Measurements from ENCODE around the gene VPS45.

VPS45 gene

GRCh38 chr1:150073516-150073915, 5.9 kb downstream of the VPS45 start:
- no peak for DNase-seq

GRCh38 chr1:150076066-150076465, 8.5 kb downstream of the VPS45 start:
- no peak for DNase-seq

GRCh38 chr1:150076985-150077384, 9.4 kb downstream of the VPS45 start:
- DNase-seq, result no peak

DNA sequence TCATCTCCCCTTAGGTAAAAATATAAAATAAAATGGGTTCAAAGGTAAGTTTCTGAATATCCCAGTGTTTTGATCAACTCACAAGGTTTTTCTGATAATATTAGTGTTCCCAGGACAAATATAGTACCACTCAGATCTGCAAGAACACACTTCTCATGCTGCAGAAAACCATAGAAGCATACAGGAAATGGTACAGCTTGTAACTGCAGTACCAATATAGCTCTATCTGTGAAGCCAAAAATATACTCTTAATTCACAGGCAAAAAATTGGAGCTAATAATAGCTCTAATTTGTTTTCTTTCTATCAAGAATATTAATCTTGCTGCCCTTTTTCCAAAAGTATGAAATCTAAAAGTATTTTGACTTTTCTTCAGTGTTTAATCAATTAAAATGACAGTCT, 13.2 kb downstream of the VPS45 start:
- no peak for DNase-seq

DNA sequence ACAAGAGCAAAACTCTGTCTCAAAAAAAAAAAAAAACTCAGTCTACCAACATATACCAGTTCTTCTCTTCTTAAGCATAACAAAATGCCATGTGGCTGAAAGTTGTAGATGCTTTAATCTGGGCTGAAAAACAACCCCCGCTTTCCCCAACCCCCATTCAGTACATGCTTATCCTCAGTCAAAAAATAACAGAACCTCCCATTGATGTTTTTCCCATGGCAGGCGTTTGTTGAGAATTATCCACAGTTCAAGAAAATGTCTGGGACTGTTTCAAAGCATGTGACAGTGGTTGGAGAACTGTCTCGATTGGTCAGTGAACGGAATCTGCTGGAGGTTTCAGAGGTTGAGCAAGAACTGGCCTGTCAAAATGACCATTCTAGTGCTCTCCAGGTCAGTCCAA, 14.9 kb downstream of the VPS45 start:
- no peak for DNase-seq

GRCh38 chr1:150083907-150084306, 16.3 kb downstream of the VPS45 start:
- no peak for DNase-seq

- no peak for DNase-seq
Observed at GRCh38 chr1:150085406-150085805, 17.8 kb downstream of the VPS45 start.

DNA sequence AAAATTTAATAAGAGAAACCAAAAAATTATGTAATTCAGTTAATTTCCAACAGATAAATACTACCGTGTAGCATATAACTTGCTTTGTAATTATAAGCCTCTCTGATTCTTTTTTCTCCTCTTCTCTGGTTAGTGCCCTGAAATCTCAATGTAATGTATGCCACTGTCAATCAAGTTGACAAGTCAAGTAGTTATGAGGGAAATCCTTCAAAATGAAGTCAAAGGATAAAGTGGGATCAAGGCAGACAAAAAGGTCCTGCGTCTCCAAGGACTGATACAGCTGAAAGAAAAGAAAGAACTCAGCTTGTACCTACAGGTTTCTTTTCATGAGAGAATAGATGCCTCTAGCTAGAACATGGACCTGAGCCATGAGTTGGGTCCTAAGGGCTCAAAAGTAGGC, 19.8 kb downstream of the VPS45 start:
- DNase-seq, result no peak

DNA sequence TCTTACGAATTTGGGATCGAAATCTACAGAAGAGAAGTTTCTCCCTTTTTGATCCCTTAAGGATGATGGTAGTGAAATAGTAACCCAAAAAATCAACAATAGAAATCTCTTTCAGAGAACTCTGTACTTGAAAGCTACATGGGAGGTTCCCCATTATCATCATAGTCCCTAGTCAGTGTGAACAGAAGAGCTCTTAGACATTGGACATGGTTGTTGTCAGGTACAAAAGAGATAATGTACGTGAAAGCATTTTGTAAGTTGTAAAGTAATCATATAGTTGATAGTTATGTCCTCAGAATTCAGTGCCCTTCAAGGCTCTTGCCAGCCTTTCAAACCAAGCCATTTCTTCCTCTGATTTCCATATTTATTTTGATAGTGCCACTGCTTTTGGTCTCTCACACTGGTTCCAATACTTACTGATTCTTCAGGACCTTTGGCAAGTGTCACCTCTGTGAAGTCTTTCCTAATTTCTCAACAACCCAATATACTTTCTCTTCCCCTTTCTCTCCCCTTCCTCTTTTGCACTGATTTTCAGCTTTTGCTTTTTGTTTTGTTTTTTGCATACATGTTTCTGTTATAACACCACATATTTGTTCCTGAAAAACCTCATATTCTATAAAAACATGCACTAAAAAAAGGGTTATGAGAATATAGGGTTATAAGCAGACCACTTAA, 22.4 kb downstream of the VPS45 start:
- DNase-seq, result no peak

DNA sequence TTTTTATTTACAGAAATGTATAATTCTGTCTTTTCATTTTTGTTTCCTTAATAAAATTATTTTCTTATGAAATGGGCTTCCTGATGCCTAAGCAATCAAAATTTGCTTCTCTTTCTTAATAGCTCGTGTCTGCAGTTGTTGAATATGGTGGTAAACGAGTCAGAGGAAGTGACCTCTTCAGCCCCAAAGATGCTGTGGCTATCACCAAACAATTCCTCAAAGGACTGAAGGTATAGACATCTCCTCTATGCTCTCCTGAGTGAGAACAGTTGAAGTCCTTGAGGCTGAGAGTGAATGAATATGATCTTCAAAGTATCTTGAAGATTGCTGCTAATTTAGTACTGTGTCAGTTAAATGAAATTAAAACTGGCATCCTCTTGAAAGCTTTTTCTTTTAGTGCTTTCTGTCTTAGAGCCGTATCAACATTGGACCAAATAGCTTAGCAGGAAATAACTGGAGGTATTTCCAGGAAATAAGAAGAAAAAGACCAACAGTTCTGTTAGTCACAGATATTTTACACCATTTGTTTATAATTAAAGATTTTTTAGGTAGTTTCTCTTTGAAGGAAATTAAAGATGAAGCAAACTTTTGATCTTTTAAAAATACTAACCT, 24.7 kb downstream of the VPS45 start:
- no peak for DNase-seq

DNA sequence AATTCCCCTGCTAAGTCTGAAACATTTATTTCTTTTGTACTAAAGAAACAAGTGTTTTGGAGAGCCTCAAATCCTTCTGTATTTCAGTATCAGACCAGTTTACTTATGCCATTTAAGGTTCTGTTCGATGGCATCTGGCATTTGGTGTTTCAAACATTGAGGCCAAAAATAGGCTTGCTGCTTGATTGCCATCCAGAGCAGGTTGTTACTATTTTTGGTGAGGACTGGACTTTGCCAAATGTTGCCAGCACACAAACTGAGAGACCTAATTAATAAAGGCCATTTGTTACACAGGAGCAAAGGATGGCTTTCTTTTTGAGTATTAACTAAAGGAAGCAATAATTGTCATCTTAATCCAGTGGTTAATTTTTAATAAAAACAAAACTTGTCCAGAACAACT, 26.2 kb downstream of the VPS45 start:
- no peak for DNase-seq

GRCh38 chr1:150094734-150095265, 27.2 kb downstream of the VPS45 start:
- DNase-seq, result no peak

DNA sequence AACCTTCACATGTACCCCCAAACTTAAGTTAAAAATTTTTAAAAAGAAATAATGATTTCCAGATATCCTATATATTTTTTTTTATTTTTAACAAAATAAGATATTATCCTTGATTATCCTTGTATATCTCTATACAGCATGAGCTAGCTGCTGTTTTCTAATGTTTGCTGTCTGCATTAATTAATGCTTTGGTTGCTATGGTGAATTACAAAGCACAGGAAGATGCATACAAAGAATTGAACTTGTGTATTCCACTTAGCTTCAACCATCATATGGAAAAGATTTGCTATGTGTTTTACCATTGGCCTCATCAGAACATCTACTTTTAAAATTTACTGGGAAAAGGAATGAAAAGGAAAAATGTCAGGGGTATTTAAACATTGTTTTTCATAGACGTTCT, 35.4 kb downstream of the VPS45 start:
- no peak for DNase-seq

DNA sequence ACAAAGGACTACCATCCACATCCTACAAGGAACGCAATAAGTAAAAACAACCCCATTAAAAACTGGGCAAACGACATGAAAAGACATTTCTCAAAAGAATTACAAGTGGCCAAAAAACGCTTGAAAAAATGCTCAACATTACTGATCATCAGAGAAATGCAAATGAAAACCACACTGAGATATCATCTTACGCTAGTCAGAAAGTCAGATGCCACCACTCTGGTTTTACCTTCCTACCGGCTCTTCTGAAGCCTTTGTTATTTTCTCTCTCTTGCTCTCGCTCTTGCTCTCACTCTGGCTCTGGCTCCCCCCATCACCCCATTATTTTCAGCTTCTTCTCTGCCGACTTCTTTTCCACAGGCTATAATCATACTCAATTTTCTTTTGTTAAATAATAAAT, 38.8 kb downstream of the VPS45 start:
- DNase-seq, result no peak

GRCh38 chr1:150109586-150109985, 42.0 kb downstream of the VPS45 start:
- DNase-seq, result no peak

DNA sequence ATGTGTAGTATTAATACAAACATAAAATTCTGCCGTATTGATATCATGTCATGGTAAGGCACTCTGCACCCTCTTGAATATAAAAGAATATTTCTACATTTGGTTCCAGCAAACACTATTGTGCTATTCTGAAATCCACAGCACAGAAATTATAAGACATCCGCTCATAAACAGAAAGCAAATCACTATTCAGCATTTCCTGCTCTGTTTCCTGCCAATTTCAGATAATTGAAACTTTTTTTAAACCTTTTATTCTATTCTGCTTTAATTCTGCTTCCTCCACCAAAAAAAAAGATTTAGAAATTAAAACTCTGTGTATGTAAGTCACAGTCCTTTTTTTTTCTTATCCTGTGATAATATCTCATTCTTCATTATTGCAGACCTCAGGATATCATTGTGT, 42.5 kb downstream of the VPS45 start:
- no peak for DNase-seq

DNA sequence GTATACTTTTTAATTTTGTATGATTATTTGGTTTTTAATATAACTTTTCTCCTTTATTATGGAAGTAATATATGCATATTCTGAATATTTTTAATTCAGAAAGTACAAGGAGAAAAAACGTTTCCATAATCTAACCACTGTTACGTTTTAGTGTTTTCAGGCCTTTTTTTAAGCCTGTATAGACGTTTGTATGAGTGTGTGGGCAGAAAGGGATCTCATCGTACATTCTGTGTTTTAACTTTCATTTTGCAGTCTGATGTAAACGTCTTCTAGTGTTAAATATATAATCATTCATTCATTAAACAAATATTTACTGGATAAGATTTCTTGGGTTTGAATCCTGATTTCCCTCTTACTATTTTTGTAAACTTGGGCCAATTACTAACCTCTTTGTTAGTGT, 44.1 kb downstream of the VPS45 start:
- DNase-seq, result no peak

DNA sequence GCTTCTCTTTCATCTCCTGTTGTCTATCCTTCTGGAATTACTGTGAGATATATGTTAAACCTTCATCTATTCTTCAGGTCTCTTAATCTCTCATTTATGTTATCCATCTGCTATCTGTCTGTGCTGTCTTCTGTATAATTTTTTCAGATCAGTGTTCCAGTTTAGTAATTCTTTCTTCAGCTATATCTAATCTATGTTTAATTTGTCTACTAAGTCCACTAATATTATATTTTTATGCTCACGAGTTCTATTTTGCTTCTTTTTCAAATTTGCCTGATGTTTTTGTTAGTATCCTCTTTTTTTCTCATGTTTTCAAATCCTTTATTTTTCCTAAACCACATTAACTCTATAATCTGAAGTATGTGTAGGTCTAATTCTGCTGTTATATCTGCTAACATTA, 47.5 kb downstream of the VPS45 start:
- no peak for DNase-seq

DNA sequence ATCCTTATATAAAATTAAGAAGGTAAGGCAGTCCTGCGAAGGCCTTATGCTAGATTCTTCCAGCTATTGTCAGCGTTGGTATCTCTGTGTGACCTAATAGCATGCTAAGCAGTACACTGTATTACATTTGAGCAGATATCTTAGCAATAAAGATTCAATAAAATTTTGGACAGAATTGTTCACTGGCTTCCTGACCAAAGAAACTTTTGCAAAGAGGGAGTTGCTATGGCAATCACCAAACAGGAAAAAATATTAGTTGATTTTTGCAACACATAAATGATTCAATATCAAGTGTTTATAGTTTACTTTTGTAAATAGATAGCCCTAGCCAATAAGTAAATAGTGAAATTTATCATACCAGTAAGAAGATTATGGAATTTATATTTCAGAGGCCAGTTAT, 51.1 kb downstream of the VPS45 start:
- no peak for DNase-seq

GRCh38 chr1:150121236-150121862, 53.8 kb downstream of the VPS45 start:
- DNase-seq, result no peak

GRCh38 chr1:150126811-150127210, 59.2 kb downstream of the VPS45 start:
- no peak for DNase-seq

DNA sequence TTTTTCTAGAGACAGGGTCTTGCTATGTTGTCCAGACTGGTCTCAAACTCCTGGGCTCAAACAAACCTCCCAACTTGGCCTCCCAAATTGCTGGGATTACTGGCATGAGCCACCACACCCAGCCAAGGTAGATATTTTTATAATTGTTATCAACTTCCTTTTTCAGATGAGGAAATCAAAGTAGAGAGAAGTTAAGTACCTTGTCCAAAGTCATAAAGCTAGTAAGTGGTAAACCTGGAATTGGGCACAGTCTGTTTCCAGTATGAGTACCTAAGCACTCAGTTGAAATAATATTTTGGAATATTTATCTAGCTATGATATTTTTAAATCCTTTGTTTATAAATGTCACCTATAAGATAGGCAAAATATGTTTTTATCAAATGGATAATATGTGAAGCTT, 59.9 kb downstream of the VPS45 start:
- DNase-seq, result no peak

- DNase-seq, result no peak
Observed at GRCh38 chr1:150127868-150128267, 60.3 kb downstream of the VPS45 start.

GRCh38 chr1:150132372-150132771, 64.8 kb downstream of the VPS45 start:
- DNase-seq, result no peak

Data from NCI-H345 (cell line).